C1 segment of cervical spinal cord (tissue), 14 donors: ENCODE data around the gene CSNK1G3.
"Not testable (repeated sequence)": the region's sequence is repeated elsewhere in the genome, so short reads cannot be mapped to it uniquely, and the experiment has no call there.

Source experiments
- DNase-seq, 14 donors: peaks; one replicate each; lab custom pipeline; 2025; lab: John Stamatoyannopoulos, UW

CSNK1G3 gene

GRCh38 chr5:123511648-123512605 lies at the start of gene CSNK1G3:
TSS of gene CSNK1G3 (plus strand) at chr5:123512177. CDS start at chr5:123545664, 33,487 bp downstream.
- DNase-seq, result peak; percentile 32 to 97 (median 92)

GRCh38 chr5:123466839-123467238 lies 45.1 kb upstream of the CSNK1G3 start:
- DNase-seq, result not testable (repeated sequence)

GRCh38 chr5:123471385-123471784 lies 40.6 kb upstream of the CSNK1G3 start:
- no peak for DNase-seq

GRCh38 chr5:123472150-123472924 lies 39.6 kb upstream of the CSNK1G3 start:
- no peak for DNase-seq

- no peak for DNase-seq
Measured at GRCh38 chr5:123474228-123474627, 37.7 kb upstream of the CSNK1G3 start.

GRCh38 chr5:123476731-123477130 lies 35.2 kb upstream of the CSNK1G3 start:
- no peak for DNase-seq

GRCh38 chr5:123478546-123478945 lies 33.4 kb upstream of the CSNK1G3 start:
- DNase-seq, result no peak

GRCh38 chr5:123482258-123482657 lies 29.7 kb upstream of the CSNK1G3 start:
- no peak for DNase-seq

- DNase-seq, result no peak
Measured at GRCh38 chr5:123483446-123484077, 28.4 kb upstream of the CSNK1G3 start.

- DNase-seq, result no peak
Measured at GRCh38 chr5:123485275-123485674, 26.7 kb upstream of the CSNK1G3 start.

- no peak for DNase-seq
Measured at GRCh38 chr5:123486951-123487655, 24.9 kb upstream of the CSNK1G3 start.

GRCh38 chr5:123490974-123491373 lies 21.0 kb upstream of the CSNK1G3 start:
- no peak for DNase-seq

- DNase-seq, result not testable (repeated sequence)
Measured at GRCh38 chr5:123495211-123495610, 16.8 kb upstream of the CSNK1G3 start.

- DNase-seq, result no peak
Measured at GRCh38 chr5:123496892-123497291, 15.1 kb upstream of the CSNK1G3 start.

GRCh38 chr5:123500471-123500870 lies 11.5 kb upstream of the CSNK1G3 start:
- no peak for DNase-seq

GRCh38 chr5:123502120-123502519 lies 9.9 kb upstream of the CSNK1G3 start:
- no peak for DNase-seq

GRCh38 chr5:123503299-123503698 lies 8.7 kb upstream of the CSNK1G3 start:
- no peak for DNase-seq

- DNase-seq, result no peak
Measured at GRCh38 chr5:123505633-123506032, 6.3 kb upstream of the CSNK1G3 start.

- no peak for DNase-seq
Measured at GRCh38 chr5:123508441-123508840, 3.5 kb upstream of the CSNK1G3 start.

- DNase-seq, result no peak
Measured at GRCh38 chr5:123511290-123511647, 708 bp upstream of the CSNK1G3 start.
